HG02588 (cell line): Measurements from ENCODE around the gene ATP8B1.

Experiments
- ATAC-seq: cut with Tn5 transposase; IDR thresholded peaks from one replicate; pipeline ENCODE4 v1.9.1; 2021; ENCODE audit warnings: mild to moderate bottlenecking, moderate library complexity; ENCODE audit not compliant: unreplicated experiment

ATP8B1 gene

DNA sequence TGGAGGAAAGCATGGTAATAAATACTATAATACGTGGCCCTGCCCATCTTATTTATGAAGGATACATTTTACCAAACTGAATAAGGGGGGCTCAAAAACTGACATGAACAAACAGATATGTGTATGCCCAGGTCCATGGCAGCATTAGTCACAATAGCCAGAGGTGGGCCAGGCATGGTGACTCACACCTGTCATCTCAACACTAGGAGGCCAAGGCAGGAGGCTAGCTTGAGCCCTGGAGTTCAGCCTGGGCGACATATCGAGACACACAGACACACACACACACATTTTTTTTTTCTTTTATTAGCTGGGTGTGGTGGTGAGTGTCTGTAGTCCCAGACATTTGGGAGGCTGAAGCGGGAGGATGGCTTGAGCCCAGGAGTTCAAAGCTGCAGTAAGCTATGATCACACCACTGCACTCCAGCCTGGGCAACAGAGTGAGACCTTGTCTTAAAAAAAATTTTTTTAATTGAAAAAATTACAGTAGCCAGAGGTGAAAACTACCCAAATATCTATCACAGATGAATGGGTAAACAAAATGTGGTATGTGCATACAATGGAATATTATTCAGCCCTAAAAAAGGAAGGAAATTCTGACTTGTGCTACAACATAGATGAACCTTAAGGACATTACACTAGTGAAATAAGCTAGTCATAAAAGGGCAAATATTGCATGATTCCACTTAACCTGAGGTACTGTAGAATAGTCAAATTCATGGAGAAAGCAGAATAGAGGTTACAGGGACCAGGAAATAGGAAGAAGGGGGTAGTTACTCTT, 8.0 kb downstream of the ATP8B1 start:
- no peak for ATAC-seq

DNA sequence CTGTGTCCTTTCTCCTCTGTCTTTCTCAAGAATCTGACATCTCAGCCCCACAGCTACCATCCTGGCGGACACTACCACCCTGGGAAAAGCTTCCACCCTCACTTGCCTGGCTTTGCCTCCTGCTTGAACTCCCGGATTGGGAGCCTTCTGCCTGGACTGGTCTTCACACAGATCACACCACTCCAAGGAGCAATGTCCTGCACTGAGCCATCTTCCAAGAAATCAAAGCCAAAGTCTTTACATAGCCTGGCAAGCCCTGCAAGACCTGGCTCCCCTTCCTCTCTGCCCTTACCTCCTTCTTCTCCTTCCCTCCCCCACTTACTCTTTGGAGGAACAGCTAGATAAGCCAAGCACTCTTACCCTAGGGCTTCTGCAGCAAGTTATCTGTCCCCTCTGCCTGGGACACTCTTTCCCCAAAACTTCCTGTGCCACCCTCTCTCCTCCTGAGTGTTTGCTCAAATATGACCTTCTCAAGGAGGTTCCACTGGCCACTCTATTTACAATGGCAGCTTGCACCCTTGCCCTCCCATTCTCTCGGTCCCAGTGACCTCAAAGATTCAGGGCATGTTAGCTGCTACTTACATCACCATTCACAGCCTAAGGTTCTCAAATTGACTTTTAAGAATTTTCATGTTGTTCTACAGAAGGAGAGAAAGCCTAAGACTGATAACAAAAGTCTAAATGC, 9.7 kb downstream of the ATP8B1 start:
- no peak for ATAC-seq

DNA sequence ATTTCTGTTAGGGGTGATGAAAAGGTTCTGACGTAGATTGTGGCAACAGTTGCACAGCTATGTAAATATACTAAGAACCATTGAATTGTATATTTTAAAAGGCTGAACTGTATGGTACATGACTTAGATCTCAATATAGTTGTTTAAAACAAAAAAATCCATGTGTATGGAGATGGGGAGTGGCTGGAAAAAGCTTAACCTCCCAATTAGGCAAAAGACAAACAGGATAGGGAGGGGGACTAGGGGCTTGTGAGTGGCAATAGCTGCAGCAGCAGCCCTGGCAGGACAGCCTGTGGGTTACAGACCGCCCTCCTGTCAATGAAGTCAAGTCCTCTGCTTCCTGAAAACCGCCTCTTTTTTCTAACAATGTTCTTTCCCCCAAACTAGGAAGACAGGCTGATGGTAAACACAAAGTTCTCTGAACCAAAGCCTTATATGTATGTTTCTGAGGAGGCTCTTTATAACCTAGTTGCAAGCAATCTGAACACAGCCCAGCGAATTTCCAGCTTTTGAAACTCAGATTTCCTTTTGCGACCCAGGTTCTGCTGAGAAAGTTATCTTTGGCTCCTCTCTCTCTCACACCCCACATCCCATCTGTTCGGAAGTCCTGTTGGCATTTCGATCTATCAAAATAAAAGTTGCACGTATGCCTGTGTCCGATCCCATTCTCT, 10.3 kb downstream of the ATP8B1 start:
- no peak for ATAC-seq

DNA sequence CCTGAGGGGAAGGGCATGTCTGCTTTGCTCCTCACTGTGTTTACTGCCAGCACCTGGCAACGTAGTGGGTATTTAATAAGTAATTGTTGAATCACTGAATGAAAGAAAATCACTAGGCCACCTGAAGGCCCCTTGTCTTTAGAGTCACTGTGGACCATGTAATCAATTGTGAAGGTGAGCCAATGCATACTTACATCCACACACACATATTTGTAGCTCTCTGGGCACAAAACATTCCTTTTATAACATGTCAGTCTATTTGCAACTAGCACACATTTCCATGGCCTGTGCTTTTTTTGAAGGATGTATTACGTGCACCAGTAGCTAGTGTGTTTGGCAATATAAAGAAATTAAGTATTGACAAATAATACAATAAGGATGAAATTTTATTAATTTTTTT, 11.2 kb downstream of the ATP8B1 start:
- ATAC-seq = no peak

DNA sequence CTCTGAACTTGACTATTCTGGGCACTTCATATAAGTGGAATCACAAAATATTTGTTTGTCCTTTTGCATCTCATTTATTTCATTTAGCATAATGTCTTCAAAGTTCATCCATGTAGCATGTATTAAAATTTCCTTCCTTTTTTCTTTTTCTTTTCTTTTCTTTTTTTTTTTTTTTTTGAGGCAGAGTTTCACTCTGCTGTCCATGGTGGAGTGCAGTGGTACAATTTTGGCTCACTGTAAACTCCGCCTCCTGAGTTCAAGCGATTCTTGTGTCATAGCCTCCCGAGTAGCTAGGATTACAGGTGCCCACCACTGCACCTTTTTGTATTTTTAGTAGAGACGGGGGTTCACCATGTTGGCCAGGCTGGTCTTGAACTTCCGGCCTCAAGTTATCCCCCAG, 11.9 kb downstream of the ATP8B1 start:
- ATAC-seq = no peak

DNA sequence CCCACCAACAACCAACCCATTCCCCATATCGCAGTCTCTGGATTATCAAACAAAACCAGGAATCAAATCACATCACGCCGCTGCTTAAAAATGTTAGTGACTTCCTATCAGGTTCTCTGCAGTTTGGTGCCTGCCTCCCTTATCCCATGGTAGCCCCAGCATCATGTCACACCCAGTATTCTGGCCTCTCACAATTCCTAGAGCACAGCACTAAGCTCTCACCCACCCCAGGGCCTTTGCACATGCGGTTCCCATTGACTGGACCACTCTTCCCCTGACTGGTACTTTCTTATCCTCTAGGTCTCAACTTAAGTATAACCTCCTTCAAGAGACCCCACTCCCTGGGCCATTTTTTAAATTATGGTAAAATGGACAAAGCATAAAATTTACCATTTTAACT, 12.8 kb downstream of the ATP8B1 start:
- ATAC-seq = no peak

DNA sequence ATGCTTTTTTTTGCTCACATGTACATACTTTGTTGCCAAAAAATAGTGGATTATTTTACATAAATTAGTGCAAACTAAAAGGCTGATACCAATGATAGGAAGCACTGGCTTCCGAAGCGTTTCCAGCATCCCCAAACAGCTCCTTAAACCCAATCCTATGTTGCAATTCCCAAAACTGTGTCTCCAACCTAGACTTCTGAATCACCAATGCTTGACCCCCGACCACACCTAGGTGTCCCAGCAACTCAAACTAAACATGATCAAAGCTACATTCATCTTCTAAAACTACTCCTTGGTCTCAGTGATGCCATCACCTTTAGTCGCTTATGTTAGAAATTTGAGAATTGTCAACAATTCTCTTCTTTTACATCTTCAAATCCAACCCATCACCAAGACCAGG, 13.4 kb downstream of the ATP8B1 start:
- ATAC-seq = no peak

DNA sequence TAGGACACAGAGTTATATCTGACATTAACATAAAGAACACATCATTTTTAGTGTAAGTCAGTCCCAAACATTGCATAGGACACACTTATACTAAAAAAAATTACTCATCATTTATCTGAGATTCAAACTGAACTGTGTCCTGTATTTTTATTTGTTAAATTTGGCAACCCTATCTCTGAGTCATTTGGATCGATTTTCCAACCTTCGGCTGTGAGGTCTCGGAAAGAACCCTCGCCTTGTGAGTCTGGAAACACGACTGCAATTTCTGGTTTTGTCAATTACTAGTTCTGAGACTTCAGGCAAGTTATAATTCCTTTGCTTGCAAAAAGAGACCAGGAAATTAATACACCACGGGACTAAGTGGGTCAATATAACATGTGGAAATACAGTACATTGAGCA, 14.0 kb downstream of the ATP8B1 start:
- ATAC-seq = no peak

DNA sequence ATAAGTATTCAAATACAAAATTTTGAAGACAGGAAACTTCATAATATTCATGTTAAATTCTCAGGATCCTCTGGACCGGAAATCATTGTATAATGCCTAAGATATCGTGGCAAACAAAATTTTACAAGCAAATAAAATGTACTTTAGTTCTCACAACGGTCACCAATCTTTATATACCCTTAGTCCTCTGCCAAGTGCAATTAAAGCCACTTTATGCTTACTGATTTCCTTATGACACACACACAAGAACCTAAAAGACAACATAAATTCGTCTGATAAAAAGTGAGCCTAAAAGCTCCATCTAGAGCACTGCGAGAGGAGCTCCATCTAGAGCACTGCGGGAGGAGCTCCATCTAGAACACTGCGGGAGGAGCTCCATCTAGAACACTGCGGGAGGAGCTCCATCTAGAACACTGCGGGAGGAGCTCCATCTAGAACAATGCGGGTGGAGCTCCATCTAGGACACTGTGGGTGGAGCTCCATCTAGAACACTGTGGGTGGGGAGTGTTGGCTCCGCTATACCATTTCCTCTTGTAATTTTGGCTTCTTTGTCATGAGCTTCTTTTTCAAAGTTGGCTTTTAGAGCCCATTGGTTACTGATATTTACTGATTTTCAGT, 15.9 kb downstream of the ATP8B1 start:
- ATAC-seq = no peak

DNA sequence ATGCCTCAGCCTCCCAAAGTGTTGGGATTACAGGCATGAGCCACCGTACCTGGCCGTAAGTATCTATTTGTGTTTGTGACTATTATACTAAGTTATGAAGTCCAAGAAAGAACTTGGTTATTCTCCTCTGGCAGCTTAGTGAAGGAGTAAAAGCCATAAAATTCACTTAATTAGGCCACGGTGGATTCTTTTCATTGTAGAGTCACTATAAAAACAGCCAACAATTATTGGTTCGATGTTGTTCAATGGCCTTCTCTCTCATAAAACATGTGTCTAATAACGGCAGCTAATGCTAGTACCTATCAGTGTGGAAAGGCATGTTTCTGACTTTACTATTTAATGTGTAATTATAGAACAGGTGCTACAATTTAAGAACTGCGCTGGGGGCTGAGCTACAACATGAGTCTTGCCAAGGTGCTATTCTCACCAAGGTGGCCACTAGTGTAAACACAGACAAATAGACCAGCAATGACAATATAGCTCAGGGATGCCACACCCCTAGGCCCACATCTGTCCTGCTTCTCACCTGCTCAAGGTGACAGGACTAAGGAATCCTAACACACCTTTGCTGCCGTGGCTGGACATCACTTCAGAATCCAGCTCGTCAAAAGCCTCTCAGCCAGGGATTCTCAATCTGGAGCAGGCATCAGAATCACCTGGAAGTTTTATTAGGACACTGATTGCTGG, 17.2 kb downstream of the ATP8B1 start:
- no peak for ATAC-seq

DNA sequence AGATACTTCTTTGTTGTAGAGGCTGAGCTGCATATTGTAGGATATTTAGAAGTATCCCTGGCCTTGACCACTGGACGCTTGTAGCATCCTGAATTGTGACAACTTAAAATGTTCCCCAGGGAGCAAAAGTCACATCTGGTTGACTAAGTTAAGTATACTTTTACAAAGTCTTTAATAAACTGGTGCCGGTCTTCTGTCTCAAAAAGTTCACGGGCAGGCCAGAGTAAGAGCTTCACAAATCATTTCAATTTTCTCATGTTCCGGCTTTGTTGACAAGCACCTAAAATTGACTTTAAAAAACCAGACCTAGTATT, 18.4 kb downstream of the ATP8B1 start:
- no peak for ATAC-seq

DNA sequence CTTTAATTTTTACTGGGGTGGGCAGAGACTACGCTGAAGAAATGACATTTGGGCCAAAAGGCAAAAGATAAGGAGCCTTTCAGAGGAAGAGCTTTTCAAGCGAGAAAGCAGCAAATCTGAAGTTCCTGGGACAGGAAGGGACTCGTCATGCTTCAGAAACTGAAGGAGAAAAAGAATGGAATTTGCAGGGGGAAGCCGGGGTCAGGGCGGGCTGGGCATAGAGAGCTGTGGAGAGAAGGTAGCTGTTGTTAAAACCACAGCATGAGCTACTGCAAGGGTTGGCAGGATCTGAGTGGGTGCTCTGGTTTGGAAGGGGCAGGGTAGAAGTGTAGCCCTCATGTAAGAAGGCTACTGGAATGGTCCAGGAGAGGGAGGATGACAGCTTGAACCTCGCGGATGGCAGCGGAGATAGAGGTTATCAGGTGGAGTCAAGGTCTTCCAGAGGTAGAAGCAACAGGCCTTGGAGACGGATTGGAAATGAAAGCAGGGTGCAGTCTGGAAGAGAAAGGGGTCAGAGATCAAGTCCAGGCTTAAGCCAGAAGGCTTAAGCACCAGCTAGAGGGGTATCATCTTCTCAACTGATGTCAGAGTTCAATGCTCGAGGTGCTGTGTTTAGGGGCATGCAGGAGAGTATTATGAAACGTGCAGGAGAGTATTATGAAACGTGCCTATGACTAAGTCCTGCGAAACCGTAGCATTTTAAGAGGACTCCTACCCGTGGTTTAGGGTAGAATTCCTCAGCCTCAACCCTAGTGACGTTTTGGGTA, 18.9 kb downstream of the ATP8B1 start:
- no peak for ATAC-seq

DNA sequence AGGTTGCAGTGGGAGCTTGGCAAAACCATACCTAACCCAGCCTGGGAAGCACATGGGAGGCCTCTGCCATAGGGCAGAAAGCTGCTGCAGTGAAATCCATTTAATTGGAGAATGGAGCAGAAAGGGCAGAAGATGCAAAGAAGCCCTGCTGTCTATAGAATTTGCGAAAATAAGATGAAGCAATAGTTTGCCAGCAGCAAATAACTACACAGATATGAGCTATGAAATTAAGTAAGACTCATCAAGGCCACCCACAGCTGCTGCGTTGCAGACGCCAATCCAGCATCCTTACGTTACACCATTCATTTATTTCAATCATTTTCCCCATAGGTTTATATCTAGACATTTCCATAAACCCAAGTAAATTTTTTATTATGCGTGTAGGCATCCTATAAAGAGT, 21.1 kb downstream of the ATP8B1 start:
- no peak for ATAC-seq

DNA sequence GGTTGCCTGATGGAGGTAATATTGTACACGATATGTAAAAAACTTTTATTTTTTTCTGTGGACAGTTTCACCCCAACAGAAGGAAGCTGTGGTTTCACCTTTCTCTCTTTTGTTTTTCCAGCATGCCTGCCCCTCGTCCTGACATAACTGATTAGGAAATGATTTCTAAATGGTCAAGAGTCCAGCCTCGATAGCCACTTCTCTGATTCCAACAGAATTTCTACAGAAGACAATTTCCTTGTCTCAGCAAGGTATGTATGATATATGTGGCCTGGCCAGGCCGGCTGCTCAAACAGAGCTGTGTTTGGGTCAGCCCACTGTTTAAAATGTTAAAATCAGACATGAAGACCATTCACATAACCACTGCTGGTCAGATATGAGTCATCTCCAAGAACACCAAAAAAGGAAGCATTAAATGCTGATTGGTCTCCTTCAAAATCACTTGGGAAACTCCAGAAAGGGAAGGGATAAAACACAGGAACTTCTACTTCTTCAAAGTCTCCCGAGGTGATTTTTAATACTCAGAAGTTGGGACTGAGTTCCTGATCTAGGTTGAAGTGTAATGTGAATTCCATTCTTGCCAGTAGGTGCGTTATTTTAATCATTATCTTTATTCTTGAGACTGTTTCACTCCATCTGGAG, 22.3 kb downstream of the ATP8B1 start:
- peak; percentile 69 for ATAC-seq

DNA sequence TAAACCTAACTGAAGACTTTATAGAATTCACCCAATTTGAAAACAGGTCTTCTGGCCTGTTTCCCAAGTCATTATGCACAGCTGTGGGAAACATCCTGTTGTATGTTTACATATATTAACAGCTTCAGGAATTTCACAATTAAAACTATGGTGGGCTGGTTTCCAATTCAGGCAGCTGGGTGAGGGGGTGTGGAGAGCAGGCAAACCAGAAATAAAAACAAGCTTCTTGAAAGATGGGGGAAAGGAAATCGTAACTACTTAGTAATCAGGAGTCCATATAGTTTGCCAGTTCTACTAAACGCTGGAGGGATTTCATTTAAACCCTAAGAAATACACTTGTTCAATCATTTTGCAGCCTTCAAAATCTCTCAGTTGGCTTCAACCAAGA, 22.8 kb downstream of the ATP8B1 start:
- ATAC-seq = no peak

DNA sequence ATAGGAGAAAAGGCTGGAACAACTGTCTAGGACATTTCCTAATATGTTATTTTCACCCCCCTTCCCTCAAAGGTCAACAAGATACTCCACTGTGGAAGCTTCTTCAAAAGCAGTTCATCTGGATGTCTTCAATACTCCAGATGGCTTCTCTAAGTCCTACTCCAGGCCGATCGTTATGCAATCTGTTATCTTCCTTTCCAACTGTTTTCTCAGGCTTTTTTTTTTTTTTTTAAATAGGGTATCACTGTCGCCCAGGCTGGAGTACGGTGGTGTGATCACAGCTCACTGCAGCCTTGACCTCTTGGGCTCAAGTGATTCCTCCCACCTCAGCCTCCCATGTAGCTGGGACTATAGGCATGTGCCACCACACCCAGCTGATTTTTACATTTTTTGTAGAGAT, 26.3 kb downstream of the ATP8B1 start:
- no peak for ATAC-seq

DNA sequence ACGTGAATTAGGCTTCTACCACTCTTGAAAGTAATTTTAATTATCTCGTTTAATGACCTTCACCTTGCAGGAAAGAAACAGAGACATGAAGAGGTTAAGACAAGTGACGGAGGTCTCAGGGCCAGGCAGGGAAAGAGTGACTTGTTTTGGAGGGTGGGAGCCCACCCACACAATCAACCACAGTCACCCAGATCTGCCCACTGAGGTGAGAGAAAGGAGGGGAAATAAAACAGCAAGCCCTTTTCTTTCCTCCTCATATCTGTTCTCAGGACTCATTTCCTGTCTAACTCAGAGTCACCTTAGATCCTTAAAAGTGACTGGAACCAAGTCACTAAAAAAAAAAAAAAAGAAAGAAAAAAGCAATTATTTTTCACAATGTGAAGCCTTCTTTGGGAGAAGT, 26.8 kb downstream of the ATP8B1 start:
- ATAC-seq = no peak

DNA sequence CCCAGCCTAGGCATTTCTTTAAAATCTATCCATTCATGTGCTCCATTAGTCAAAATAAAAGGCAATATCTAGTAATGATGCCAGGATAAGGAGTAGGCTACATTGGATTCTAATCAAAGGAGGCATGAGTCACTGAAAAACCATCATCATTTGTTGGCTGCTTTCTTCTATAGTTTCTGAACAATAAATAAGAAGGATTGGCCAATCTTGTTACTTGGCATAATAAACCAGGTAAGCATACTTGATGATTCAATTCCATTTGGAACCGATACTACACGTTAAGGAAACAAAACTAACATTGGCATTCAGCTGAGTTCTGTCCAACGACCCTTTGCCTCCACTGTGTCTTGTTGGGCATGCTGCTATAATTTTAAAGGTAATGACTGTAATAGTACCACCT, 27.2 kb downstream of the ATP8B1 start:
- ATAC-seq = no peak

DNA sequence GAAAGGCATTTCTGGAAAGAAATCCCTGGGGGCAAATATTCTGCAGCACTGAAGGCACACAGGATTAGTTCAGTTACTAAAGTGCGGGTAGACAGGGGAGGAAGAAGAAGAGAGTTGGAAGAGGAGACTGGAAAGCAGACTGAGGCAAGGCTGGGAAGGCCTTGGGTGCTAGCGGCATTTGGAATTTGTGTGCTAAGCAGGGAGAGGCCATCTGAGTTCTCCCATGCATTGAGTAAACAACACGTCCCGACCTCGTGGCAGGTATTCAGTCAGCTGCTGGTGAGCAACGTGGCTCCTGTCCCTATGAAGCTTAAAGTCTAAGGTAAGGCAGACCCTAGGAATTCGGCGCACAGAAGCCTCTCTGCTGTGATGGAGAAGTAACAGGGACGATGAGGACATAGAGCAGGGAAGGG, 30.7 kb downstream of the ATP8B1 start:
- no peak for ATAC-seq

DNA sequence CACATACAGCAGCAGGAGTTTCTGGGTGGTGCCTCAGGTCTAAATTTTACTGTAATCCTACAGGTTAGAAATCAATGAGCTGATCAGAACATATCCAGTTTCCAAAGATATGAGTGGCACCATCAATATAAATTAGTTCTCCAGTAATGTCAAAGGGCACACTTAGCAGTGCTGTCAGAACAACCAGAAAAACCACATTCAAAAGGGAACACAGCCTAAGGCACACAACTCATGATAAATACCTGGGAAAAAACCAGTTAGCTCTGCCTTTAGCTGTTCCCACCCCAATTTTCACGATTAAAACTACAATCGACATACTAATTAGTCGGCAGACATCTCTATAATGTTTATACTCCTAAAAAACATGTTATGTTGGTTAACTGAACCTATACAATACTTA, 31.5 kb downstream of the ATP8B1 start:
- no peak for ATAC-seq
